ENCODE measurements around the gene ARL15.

The ARL15 gene

GRCh38 chr5:53915120-53915519, 395.3 kb downstream of the ARL15 start:
- no peak for DNase-seq (ENCODE audit: low read depth in 1 of 2, low spot score in 1 of 2)

DNA sequence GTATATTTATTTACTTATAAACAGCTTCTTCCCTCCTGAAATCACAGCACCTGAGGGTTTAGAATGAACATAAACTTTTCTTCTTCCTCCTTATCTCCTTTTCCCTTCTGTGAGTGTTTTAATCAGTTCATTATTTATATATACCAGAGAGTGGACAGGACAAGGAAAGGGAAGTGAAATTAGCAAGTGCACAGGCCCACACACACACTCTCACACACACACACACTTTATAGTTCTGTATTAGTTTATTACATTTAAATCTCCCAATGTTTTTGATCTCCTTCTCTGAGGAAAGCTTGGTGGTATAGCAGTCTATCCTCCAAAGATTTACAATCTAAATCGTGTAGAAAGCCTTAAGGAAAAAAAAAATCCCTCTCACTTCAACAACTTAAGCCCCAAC, 396.4 kb downstream of the ARL15 start:
- DNase-seq (ENCODE audit: low read depth in 1 of 2, low spot score in 1 of 2): no peak

DNA sequence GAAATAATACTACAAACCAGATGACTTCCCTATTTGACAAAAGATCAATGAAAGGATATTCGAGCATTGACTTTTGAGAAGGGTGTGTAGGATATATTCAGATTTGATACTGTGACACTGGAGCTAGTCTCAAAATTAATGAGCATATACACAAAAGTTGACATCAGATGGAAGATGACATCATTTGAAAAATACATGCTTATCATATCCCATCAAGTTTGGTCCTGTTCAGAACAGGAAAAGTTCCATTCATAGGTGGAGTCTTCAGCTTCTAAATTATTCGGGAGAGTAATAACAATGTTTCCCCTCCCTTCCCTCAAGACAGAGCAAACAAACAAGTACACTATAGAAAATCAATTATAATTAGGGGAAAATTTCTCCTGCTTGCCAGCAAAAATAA, 401.6 kb downstream of the ARL15 start:
- DNase-seq (ENCODE audit: low read depth in 1 of 2, low spot score in 1 of 2): no peak

DNA sequence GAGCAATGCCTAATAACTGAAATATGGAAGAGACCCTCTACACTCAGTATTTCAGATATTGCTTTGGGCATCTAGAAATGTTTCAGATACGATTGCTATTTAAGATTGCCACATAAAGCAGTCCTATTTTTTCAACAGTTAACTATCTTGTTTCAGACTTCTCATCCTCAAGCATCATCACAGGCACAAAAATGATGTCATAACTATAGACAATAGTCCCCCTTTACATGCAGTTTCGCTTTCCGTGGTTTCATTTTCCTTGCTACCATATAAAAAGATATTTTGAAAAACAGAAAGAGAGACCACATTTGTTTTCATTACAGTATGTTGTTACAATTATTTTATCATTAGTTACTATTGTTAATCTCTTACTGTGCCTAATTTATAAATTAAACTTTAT, 402.5 kb downstream of the ARL15 start:
- no peak for DNase-seq (ENCODE audit: low read depth in 1 of 2, low spot score in 1 of 2)

DNA sequence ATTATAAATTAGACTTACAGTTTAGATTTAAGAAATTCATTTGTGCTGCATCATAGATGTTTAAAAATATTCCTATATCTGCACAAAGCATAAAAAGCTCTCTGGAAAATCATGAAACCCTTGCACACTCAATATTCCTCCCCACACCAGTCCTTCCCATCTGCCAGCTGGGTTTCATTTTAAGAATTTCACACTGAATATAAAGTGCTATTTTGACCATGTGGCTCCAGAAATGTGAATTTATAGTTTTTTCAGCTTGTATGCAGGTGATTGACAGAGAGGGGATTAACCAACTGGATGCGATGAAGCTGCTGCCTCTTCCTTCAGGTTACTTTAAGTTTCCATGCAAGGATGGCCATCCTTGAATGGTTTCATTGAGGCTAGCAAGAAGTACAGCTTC, 403.6 kb downstream of the ARL15 start:
- DNase-seq (ENCODE audit: low read depth in 1 of 2, low spot score in 1 of 2): no peak

DNA sequence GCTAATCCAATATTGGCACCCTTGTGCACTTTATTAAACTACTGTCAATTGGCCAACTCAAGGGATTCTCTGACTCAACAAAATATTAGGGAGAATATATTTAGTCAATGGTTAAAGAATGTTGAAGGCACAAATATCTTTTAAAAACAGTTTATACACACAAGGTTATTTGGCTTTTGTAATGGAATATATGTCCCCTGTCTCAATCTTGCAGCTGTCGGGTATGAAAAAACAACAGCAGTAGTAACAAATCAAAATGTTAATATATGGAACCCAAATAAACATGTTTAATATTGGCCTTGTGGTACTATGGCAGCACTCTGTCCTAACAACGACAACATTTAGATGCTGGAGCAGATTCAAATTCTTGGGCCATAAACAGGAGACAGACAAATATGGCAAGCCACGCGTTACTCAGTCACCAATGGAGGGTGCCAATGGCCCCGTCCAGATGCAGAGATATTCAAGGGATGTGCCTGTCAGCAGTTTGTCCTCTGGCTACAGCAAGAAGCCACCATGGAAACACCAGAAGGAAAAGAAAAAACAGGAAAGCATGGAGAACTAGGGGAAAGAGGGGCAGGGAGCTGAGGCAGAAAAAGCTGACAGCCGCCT, 408.0 kb downstream of the ARL15 start:
- no peak for DNase-seq (ENCODE audit: low read depth in 1 of 2, low spot score in 1 of 2)

DNA sequence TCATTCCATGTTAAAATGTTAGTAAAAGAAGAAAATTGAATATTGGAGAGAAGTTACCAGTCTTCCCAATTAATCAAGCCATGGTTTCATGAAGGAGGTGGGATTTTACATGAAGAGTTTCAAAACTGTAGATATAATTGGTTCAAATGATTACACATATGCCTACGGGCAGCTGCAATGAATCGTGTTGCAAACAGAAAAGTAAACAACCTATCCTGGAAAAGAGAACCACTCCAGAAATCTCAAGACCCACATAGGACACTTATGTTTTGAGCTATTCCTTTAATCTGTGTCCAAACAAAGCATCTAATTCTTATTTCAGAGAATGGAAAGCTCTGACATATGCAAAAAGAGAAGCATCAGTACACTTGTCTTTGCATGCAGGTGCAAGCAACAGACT, 409.7 kb downstream of the ARL15 start:
- no peak for DNase-seq (ENCODE audit: low read depth in 1 of 2, low spot score in 1 of 2)

DNA sequence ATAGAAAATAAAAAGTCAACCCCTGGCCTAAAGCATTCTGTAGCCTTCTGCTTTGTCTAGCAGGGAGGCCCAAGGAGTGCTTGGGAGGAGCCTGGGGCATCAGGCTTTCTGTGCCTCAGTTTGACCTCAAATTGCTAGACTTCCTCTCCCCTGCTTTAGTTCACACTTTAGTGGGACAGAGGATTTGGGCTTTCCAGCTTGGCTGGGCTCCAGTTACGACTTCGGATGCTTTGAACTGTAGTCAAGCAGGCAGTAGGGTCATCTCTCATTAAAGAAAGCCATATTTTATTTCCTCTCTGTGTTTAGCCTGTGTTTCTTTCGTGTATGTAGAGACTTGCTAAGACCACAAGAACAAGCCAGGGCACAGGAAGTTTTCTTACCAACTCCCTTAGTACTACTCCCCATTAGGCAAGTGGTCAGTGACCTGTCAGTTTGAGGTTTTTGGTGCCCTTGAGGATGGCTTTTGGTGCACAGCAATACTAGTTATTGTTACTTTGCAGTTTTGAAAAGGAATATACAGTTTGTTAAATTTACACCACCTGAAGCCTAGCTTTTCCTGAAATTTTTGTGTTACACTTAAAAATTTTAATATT, 415.2 kb downstream of the ARL15 start:
- no peak for DNase-seq (ENCODE audit: low read depth in 1 of 2, low spot score in 1 of 2)

DNA sequence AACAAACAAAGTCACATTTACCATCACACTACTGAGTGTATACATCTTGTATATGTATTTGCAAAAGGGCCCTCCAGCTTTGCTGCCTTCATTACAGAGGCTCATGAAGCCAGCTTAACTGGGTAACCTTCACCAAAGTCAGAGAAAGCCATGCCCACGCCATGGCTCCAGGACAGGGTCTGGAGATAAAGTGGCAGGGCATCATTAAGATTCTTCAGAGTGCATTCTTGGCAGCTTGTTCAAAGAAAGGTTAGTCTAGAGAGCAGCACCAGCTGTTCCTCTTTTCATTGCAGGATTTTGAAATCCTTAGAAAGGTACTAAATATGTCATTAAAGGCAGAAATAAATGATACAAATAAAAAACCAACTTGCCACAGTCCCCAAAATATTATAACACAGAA, 416.7 kb downstream of the ARL15 start:
- no peak for DNase-seq (ENCODE audit: low read depth in 1 of 2, low spot score in 1 of 2)

- no peak for DNase-seq (ENCODE audit: low read depth in 1 of 2, low spot score in 1 of 2)
Measured at GRCh38 chr5:53892224-53892623, 418.1 kb downstream of the ARL15 start.

DNA sequence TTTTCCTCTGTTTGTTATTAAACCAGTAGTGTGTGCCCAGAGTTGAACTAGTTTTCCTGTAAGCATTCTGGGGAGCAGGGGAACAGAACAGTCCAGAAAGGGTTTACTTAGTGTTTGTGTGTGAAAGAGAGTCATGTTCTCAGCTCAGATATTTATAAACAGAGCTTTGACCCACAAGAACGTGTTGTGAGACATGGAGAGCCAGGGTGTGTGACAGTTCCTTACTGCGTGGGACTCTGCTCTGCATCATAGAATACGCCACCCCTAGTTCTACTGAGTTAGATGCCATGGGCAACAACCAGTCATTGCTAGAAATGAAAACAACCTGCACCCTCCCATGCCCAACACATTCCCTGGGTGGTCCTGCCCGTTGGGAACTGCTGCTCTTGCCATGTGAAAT, 419.2 kb downstream of the ARL15 start:
- no peak for DNase-seq (ENCODE audit: low read depth in 1 of 2, low spot score in 1 of 2)

GRCh38 chr5:53890490-53890889, 419.9 kb downstream of the ARL15 start:
- DNase-seq (ENCODE audit: low read depth in 1 of 2, low spot score in 1 of 2): no peak

- DNase-seq (ENCODE audit: low read depth in 1 of 2, low spot score in 1 of 2): no peak
Measured at GRCh38 chr5:53884844-53885243, 425.5 kb downstream of the ARL15 start.

DNA sequence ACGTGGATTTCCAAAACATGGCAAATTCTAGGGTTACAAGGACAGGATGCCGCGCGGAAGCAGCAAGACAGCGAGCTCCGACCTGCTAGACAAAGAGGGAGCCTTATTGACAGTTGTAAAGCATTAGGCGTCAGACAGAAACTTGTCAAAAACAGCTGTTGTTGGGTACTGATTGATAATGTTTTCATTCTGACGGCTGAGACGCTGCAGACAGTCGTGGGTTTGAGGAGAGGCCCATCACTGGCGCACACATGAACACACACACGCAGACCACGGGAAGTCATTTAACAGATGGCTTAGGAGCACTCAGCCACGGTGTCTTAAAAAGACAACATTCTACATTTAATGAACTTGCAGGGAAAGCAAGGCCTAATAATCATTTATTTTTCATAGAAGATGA, 426.0 kb downstream of the ARL15 start:
- DNase-seq (ENCODE audit: low read depth in 1 of 2, low spot score in 1 of 2): no peak

GRCh38 chr5:53882676-53883031, 427.7 kb downstream of the ARL15 start:
- no peak for DNase-seq (ENCODE audit: low read depth in 1 of 2, low spot score in 1 of 2)

- no peak for DNase-seq (ENCODE audit: low read depth in 1 of 2, low spot score in 1 of 2)
Measured at GRCh38 chr5:53882006-53882675, 428.2 kb downstream of the ARL15 start.

DNA sequence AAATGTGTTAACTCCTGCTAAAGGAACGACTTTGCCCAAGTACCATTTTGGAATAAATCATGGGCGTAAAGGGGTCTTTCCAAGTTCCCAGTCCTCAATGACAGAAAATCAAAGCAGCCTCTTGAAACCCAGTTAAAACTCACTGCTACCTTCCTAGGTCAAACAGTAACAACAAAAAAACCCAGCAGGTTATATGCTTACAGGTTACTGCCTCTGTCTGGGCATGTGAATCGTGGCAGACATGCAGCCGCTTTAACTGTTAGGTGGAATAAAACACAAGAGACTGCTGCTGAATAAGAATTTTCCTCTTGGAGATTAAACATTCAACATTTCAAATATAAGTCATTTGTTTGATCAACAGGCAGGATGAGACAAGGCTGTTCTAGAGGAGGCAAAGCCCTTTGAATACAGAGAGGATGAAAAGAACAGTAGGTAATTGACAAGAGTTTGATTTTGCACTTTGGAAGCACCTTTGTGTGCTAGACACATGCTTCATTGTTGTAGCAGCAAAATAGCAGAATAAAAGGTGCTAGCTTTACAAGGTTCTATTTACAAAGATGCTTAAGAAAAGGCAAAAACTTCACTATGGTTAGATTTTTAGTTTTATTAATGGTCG, 430.6 kb downstream of the ARL15 start:
- no peak for DNase-seq (ENCODE audit: low read depth in 1 of 2, low spot score in 1 of 2)

DNA sequence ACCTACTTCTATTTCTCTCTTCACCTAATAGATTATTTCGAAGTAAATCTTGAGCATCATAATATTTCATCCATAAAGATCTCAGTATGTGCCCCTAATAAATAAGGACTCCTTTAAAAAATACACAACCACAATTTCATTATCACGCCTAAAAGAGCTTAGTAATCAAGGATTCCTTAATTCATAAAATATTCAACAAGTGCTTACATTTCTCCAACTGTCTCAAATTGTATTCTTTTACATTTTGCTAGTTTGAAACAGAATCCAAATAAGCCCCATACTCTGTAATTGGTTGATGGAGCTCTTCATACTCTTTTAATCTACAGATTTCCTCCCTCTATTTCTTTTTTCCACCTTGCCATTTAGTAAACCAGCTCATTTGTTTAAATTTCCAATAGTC, 432.4 kb downstream of the ARL15 start:
- no peak for DNase-seq (ENCODE audit: low read depth in 1 of 2, low spot score in 1 of 2)

- DNase-seq (ENCODE audit: low read depth in 1 of 2, low spot score in 1 of 2): no peak
Measured at GRCh38 chr5:53877243-53877642, 433.1 kb downstream of the ARL15 start.

DNA sequence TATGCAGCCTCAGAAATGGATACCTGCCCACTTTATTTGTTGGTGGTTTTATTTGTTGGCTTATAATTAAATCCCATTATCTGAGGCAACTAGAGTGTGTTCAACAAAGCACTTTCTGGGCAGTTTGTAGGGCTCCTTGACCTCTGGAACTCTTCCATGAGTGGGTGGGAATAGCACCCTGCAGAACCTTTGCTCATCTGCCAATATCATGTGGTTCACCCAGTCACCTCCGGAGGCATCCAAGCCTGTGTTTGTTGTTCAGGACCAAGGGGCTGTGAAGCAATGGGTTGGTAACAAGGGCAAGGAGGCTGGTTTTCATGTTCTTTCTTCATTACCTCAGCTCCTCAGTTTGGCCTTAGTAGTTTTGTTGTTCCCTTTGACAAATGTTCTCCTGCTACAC, 436.0 kb downstream of the ARL15 start:
- no peak for DNase-seq (ENCODE audit: low read depth in 1 of 2, low spot score in 1 of 2)

GRCh38 chr5:53873235-53873634, 437.1 kb downstream of the ARL15 start:
- no peak for DNase-seq (ENCODE audit: low read depth in 1 of 2, low spot score in 1 of 2)

DNA sequence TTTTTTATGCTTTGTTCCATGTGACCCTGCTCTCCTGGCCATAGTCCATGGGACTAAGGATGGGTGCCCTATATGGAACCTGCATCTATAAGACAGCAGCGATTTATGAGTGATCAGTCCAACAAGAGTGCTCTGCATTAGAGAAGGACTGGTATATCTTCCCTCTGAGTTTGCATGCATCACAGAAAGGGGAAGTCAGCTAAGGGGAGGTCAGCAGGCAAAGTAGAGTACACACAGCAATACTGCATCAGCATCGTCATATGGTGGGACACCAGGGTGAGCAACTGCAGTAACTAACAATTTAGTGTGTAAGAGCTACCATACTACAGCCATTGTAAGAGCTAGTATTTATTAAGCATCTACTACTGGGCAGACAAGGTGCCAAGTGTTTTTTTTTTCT, 438.6 kb downstream of the ARL15 start:
- DNase-seq (ENCODE audit: low read depth in 1 of 2, low spot score in 1 of 2): no peak

GRCh38 chr5:53871050-53871449, 439.3 kb downstream of the ARL15 start:
- no peak for DNase-seq (ENCODE audit: low read depth in 1 of 2, low spot score in 1 of 2)

All from activated T-helper 1 cell treated with anti-CD3 and anti-CD28 coated beads, Interleukin-2, amount 50 U/mL, for 16 hours (primary cell).